Activated CD4-positive, alpha-beta T cell treated with anti-CD3 and anti-CD28 coated beads for 48 hours (primary cell): ENCODE results near the gene ZNF726.
A peak's percentile ranks its signal among the peaks of the same experiment; 100 is the strongest.
"Not testable (repeated sequence)": the region's sequence is repeated elsewhere in the genome, so short reads cannot be mapped to it uniquely, and the experiment has no call there.

ENCODE experiments used
- DNase-seq: peaks from one replicate; pipeline ENCODE4 v3.0.0-alpha.2; 2020

The ZNF726 gene

GRCh38 chr19:23914402-23915286 is at the start of gene ZNF726:
TSS of gene ZNF726 (plus strand) at chr19:23914886. CDS start at chr19:23914995, 109 bp downstream.
- peak; percentile 90 for DNase-seq

- DNase-seq: no peak
Measured at GRCh38 chr19:23867895-23868294, 46.8 kb upstream of the ZNF726 start.

- DNase-seq: no peak
Measured at GRCh38 chr19:23868630-23869029, 46.1 kb upstream of the ZNF726 start.

- no peak for DNase-seq
Measured at GRCh38 chr19:23872282-23872919, 42.3 kb upstream of the ZNF726 start.

GRCh38 chr19:23876261-23876660 is 38.4 kb upstream of the ZNF726 start:
- DNase-seq: no peak

GRCh38 chr19:23876756-23877155 is 37.9 kb upstream of the ZNF726 start:
- not testable (repeated sequence) for DNase-seq

- no peak for DNase-seq
Measured at GRCh38 chr19:23882493-23882892, 32.2 kb upstream of the ZNF726 start.

- no peak for DNase-seq
Measured at GRCh38 chr19:23884363-23884762, 30.3 kb upstream of the ZNF726 start.

GRCh38 chr19:23887642-23888041 is 27.0 kb upstream of the ZNF726 start:
- no peak for DNase-seq

GRCh38 chr19:23896096-23896495 is 18.6 kb upstream of the ZNF726 start:
- not testable (repeated sequence) for DNase-seq

GRCh38 chr19:23896912-23897311 is 17.8 kb upstream of the ZNF726 start:
- no peak for DNase-seq

GRCh38 chr19:23901360-23901759 is 13.3 kb upstream of the ZNF726 start:
- DNase-seq: no peak

GRCh38 chr19:23904406-23904805 is 10.3 kb upstream of the ZNF726 start:
- DNase-seq: no peak

GRCh38 chr19:23905771-23906170 is 8.9 kb upstream of the ZNF726 start:
- no peak for DNase-seq

- DNase-seq: no peak
Measured at GRCh38 chr19:23906835-23907234, 7.9 kb upstream of the ZNF726 start.

- DNase-seq: no peak
Measured at GRCh38 chr19:23908165-23908564, 6.5 kb upstream of the ZNF726 start.

GRCh38 chr19:23909222-23909621 is 5.5 kb upstream of the ZNF726 start:
- no peak for DNase-seq

GRCh38 chr19:23913931-23914330 is 755 bp upstream of the ZNF726 start:
- no peak for DNase-seq

GRCh38 chr19:23916991-23917390 is 2.3 kb downstream of the ZNF726 start:
- no peak for DNase-seq

GRCh38 chr19:23917856-23918255 is 3.2 kb downstream of the ZNF726 start:
- no peak for DNase-seq

- no peak for DNase-seq
Measured at GRCh38 chr19:23925285-23925684, 10.6 kb downstream of the ZNF726 start.

- no peak for DNase-seq
Measured at GRCh38 chr19:23932878-23933277, 18.2 kb downstream of the ZNF726 start.

- DNase-seq: not testable (repeated sequence)
Measured at GRCh38 chr19:23937031-23937430, 22.3 kb downstream of the ZNF726 start.

GRCh38 chr19:23943411-23943810 is 28.7 kb downstream of the ZNF726 start:
- DNase-seq: no peak
